B cell (primary cell): ENCODE results near the gene SLC29A3. TPM values are rescaled to one million over a fixed set of nuclear protein-coding genes. Genes with fewer than 3 reads are reported as not detected.

Experiments used
- ATAC-seq: fragments of 200-7000 bp; cut with Tn5 transposase; one replicate; pipeline ENCODE4 v1.10.0; 2021; ENCODE audit warnings: low read depth, mild to moderate bottlenecking, moderate number of reproducible peaks, moderate library complexity
- CTCF ChIA-PET: fragments of 350-600 bp; sonication (Branson Sonifier 250); formaldehyde crosslinking; loops from one replicate; lab custom pipeline; 2021; ENCODE audit warnings: antibody characterized with exemption, inconsistent platforms; lab: Charles Lee
- POLR2A ChIA-PET: fragments of 350-600 bp; sonication (Branson Sonifier 250); formaldehyde crosslinking; loops from one replicate; lab custom pipeline; 2021; ENCODE audit warnings: antibody characterized with exemption; lab: Charles Lee
- DNase-seq: peaks from one replicate; pipeline ENCODE4 v3.0.0; 2013
- H2AFZ ChIP-seq: 2 replicates; pipeline ENCODE4 v1.6.1; 2012; ENCODE audit warnings: mild to moderate bottlenecking, low read depth, low read length; ENCODE audit not compliant: insufficient read depth, poor library complexity, severe bottlenecking
- H3K27ac ChIP-seq, 2 donors: 1 replicate in 1 of 2; 2 replicates in 1 of 2; pipeline ENCODE4 v1.5.1; 2012 to 2013; ENCODE audit warnings: low read length in 2 of 2, mild to moderate bottlenecking in 2 of 2, moderate library complexity in 1 of 2
- H3K27me3 ChIP-seq, 4 experiments: fragments of 200-600 bp in 1 of 4; sonication (generic) in 1 of 4; replicated peaks in 1 of 4; 1 replicate in 2 of 4; 2 replicates in 2 of 4; pipeline versions ENCODE4 v1.6.1 to v1.7.0; 2013 to 2016; ENCODE audit warnings: low read length in 3 of 4, mild to moderate bottlenecking in 2 of 4, mixed read lengths in 1 of 4, moderate library complexity in 1 of 4; ENCODE audit not compliant: insufficient read depth in 4 of 4, control insufficient read depth in 3 of 4; ENCODE audit errors: control extremely low read depth in 1 of 4
- H3K36me3 ChIP-seq, 2 experiments: replicated peaks in 1 of 2; 1 replicate in 1 of 2; 2 replicates in 1 of 2; pipeline versions ENCODE4 v1.6.1 to v1.7.1; 2013; ENCODE audit warnings: low read length in 1 of 2; ENCODE audit not compliant: insufficient read depth in 2 of 2, control insufficient read depth in 1 of 2; ENCODE audit errors: control extremely low read depth in 1 of 2, extremely low read depth in 1 of 2
- H3K4me1 ChIP-seq, 2 donors: fragments of 200-600 bp in 1 of 2; sonication (generic) in 1 of 2; 1 replicate in 1 of 2; 2 replicates in 1 of 2; pipeline versions ENCODE4 v1.5.1 to v1.6.1; 2013 to 2017; ENCODE audit warnings: low read length in 2 of 2; ENCODE audit not compliant: control insufficient read depth in 2 of 2, insufficient read depth in 2 of 2
- H3K4me2 ChIP-seq: replicated peaks from 2 replicates; pipeline ENCODE3; 2012; ENCODE audit warnings: mild to moderate bottlenecking, low read depth, low read length; ENCODE audit not compliant: poor library complexity, severe bottlenecking
- H3K4me3 ChIP-seq, 5 experiments: fragments of 200-600 bp in 1 of 5; sonication (generic) in 1 of 5; 1 replicate in 3 of 5; 2 replicates in 2 of 5; pipeline versions ENCODE4 v1.5.1 to v1.7.0; 2011 to 2016; ENCODE audit warnings: low read length in 4 of 5, mild to moderate bottlenecking in 4 of 5, low read depth in 2 of 5, control low read depth in 1 of 5, moderate library complexity in 1 of 5; ENCODE audit not compliant: insufficient read depth in 1 of 5; ENCODE audit errors: control extremely low read depth in 1 of 5, extremely low read depth in 1 of 5
- H3K79me2 ChIP-seq: fragments of 200-600 bp; sonication (generic); one replicate; pipeline ENCODE4 v1.6.0; 2016; ENCODE audit warnings: low read length; ENCODE audit not compliant: control insufficient read depth, insufficient read depth
- H3K9ac ChIP-seq: fragments of 200-600 bp; sonication (generic); 2 replicates; pipeline ENCODE4 v1.6.1; 2017; ENCODE audit warnings: mild to moderate bottlenecking, low read length, moderate library complexity
- H3K9me3 ChIP-seq, 3 donors: one replicate each; pipeline versions ENCODE4 v1.6.1 to v1.7.1; 2013; ENCODE audit warnings: low read length in 2 of 3; ENCODE audit not compliant: control insufficient read depth in 2 of 3, insufficient read depth in 1 of 3; ENCODE audit errors: control extremely low read depth in 1 of 3
- H4K20me1 ChIP-seq: 2 replicates; pipeline ENCODE4 v1.6.0; 2012; ENCODE audit warnings: mild to moderate bottlenecking, low read length; ENCODE audit not compliant: insufficient read depth, control insufficient read depth, poor library complexity, severe bottlenecking
- H3K27ac Mint-ChIP-seq: one replicate; pipeline ENCODE4 v1.8.0; 2021; ENCODE audit warnings: mixed read lengths
- H3K27me3 Mint-ChIP-seq: one replicate; pipeline ENCODE4 v1.8.0; 2021; ENCODE audit warnings: mixed read lengths
- H3K4me1 Mint-ChIP-seq: one replicate; pipeline ENCODE4 v1.8.0; 2021; ENCODE audit warnings: mixed read lengths
- H3K4me3 Mint-ChIP-seq: one replicate; pipeline ENCODE4 v1.8.0; 2021; ENCODE audit warnings: mixed read lengths
- H3K9me3 Mint-ChIP-seq: one replicate; pipeline ENCODE4 v1.8.0; 2022; ENCODE audit warnings: mixed read lengths; ENCODE audit not compliant: insufficient read depth
- EZH2 ChIP-seq: IDR thresholded peaks from 2 replicates; pipeline ENCODE4 v1.6.1; 2012; ENCODE audit warnings: borderline replicate concordance, low read depth, mild to moderate bottlenecking, moderate library complexity, low read length; ENCODE audit not compliant: insufficient read depth, poor library complexity, severe bottlenecking
- WGBS: methylation state at CpG from one replicate; pipeline ENCODE4 v1.1.5; 2013; ENCODE audit warnings: missing lambda C conversion rate; ENCODE audit not compliant: insufficient coverage; 5-methylcytosine and 5-hydroxymethylcytosine counted together
- intact Hi-C: fragments of 100-400 bp; cut with micrococcal nuclease; formaldehyde crosslinking; loops from one replicate; pipeline ENCODE4 v1.10.0; 2022
- polyA plus RNA-seq: library from polyadenylated mRNA; depleted of rRNA; stranded (reverse); fragments of >200 nt; gene quantifications from 2 replicates; pipeline ENCODE4 v1.2.3, GENCODE V29; 2012
- total RNA-seq, 2 donors: library from RNA; stranded (reverse); fragments of 120-200 nt in 1 of 2; gene quantifications; 1 replicate in 1 of 2; 2 replicates in 1 of 2; pipeline versions ENCODE4 v1.2.3 to v1.2.4, GENCODE V29; 2013 to 2022
- TF ChIP-seq, protein P1 (sequence below): fragments of 200-600 bp; IDR thresholded peaks from one replicate; pipeline ENCODE4 v1.8.0; 2022; ENCODE audit warnings: antibody characterized with exemption, mild to moderate bottlenecking

Gene SLC29A3
- total and polyA plus RNA-seq, 2 donors (not counting 1 experiment from before 2014, with no cell fraction given) = 4.5 to 8.2 TPM

DNA sequence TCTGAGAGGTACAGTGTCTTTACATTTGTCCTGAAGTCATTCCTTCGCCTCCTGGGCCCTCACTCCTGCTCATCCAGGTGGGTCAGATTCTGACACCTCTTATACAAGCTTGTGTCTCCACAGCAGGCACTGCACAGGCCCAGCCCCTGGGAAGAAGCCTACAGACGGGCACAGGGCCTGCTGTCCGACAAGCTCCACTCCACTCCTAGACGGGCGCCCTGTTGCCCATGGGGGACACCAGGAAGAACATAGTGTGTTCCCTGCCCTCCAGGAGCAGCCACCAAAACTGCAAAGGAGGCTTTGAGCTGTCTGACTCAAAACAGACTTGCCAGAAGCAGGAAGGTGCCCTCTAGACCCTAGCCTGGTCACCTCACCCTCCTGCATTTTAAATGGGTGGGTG is 45.6 kb upstream of the SLC29A3 start:
- intact Hi-C loops = no loop called here
- Histone ChIP-seq H3K27me3 (no peaks in the 10 kb centered on the region), H3K27ac (no peak overlapping the region), H3K36me3 (no peaks in the 10 kb centered on the region), H2AFZ (no peak overlapping the region), H4K20me1 (no peaks in the 10 kb centered on the region), H3K4me3 (no peak overlapping the region), H3K4me1 (no peaks in the 10 kb centered on the region), H3K9me3 (no peaks in the 10 kb centered on the region), H3K79me2 (no peaks in the 10 kb centered on the region), H3K4me2 (no peak overlapping the region), H3K9ac (no peak overlapping the region)
- no peaks in the 10 kb centered on the region for H3K9me3 Mint-ChIP-seq
- no peaks in the 10 kb centered on the region for H3K4me1 Mint-ChIP-seq
- TF ChIP-seq, protein P1, sequence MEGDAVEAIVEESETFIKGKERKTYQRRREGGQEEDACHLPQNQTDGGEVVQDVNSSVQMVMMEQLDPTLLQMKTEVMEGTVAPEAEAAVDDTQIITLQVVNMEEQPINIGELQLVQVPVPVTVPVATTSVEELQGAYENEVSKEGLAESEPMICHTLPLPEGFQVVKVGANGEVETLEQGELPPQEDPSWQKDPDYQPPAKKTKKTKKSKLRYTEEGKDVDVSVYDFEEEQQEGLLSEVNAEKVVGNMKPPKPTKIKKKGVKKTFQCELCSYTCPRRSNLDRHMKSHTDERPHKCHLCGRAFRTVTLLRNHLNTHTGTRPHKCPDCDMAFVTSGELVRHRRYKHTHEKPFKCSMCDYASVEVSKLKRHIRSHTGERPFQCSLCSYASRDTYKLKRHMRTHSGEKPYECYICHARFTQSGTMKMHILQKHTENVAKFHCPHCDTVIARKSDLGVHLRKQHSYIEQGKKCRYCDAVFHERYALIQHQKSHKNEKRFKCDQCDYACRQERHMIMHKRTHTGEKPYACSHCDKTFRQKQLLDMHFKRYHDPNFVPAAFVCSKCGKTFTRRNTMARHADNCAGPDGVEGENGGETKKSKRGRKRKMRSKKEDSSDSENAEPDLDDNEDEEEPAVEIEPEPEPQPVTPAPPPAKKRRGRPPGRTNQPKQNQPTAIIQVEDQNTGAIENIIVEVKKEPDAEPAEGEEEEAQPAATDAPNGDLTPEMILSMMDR = no peak
- TF ChIP-seq EZH2 = no peak
- ATAC-seq = no peak
- H3K27me3 Mint-ChIP-seq = peaks cover 4% of the 10 kb centered on the region
- ChIA-PET POLR2A (no interaction called here), CTCF (interaction anchor here (1.2 kb wide), 1 partner anchor 10 kb away, joined by 3 read pairs; no protein-coding TSS in a partner anchor)
- no peak overlapping the region for H3K27ac Mint-ChIP-seq
- H3K4me3 Mint-ChIP-seq = no peak overlapping the region
- WGBS = 92% methylated on average over 5 of the region's 5 CpGs
- no peak for DNase-seq

- no peaks in the 10 kb centered on the region for H4K20me1 ChIP-seq
- H2AFZ ChIP-seq = no peak overlapping the region
- WGBS = 62% methylated on average over 10 of the region's 11 CpGs
- no peak overlapping the region for H3K27ac ChIP-seq
- DNase-seq (no peak), ATAC-seq (no peak)
- CTCF ChIA-PET = interaction anchor here (1.9 kb wide), 1 partner anchor 9 kb away, joined by 9 read pairs; no protein-coding TSS in a partner anchor
- Mint-ChIP-seq H3K9me3 (no peaks in the 10 kb centered on the region), H3K27ac (no peak overlapping the region), H3K4me3 (no peak overlapping the region), H3K4me1 (no peaks in the 10 kb centered on the region), H3K27me3 (no peaks in the 10 kb centered on the region)
- no peaks in the 10 kb centered on the region for H3K9me3 ChIP-seq
- H3K4me1 ChIP-seq = no peaks in the 10 kb centered on the region
- no peaks in the 10 kb centered on the region for H3K79me2 ChIP-seq
- intact Hi-C loops = no loop called here
- H3K4me2 ChIP-seq = no peak overlapping the region
- H3K27me3 ChIP-seq = no peaks in the 10 kb centered on the region
- TF ChIP-seq, protein P1 = no peak
- TF ChIP-seq EZH2 = no peak
- no peak overlapping the region for H3K9ac ChIP-seq
- H3K4me3 ChIP-seq = no peak overlapping the region
- H3K36me3 ChIP-seq = no peaks in the 10 kb centered on the region
- POLR2A ChIA-PET = no interaction called here
These were observed 43.9 kb upstream of the SLC29A3 start for GRCh38 chr10:71274901-71275796.
